ENCODE measurements around the gene HMOX2.

GRCh38 chr16:4431023-4431422 lies 45.2 kb upstream of the HMOX2 start:
- no peak for TF ChIP-seq CTCF (IDR thresholded peaks at IDR 0.05)
- no peak for TF ChIP-seq POLR2A (IDR thresholded peaks at IDR 0.05)
